HG03064 (cell line): Measurements from ENCODE around the gene FPGS.

Experiments
- ATAC-seq: cut with Tn5 transposase; IDR thresholded peaks from one replicate; pipeline ENCODE4 v1.9.1; 2021; ENCODE audit warnings: low read depth; ENCODE audit not compliant: unreplicated experiment

FPGS gene

DNA sequence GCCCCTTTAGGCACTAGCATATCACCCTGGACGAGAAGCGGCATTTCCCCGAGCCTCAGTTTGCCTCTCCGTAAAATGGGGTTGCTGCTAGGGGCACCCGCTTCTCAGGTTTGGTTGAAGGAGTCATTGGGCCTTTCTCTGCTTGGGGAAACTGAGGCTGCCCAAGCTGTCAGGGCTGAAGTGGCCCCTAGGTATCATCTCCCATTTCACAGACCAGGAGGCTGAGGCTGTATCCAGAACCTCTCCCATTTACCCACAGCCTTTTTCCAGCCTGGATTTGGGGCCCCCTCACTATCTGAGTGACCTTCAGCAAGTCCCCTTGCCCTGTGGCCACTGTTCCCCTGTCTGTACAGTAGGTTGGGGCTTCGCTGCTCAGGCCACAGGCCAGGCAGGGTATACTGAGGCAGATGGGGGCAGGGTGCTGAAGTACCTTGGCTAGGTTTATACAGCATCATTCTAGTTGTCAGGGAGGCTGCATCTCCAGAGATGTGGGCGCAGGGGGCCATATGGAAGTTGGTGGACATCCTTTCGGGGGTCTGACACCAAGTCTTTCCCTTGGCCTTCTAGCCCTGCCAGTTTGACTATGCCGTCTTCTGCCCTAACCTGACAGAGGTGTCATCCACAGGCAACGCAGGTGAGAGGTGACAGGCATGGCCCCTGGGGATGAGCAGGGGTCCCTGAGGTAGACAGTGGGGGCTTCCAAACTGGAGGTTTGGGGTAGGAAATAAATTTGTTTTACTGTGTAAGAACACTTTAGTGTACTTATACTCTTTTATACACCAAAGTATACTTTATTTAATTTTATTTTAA lies 7.9 kb downstream of the FPGS start:
- no peak for ATAC-seq

DNA sequence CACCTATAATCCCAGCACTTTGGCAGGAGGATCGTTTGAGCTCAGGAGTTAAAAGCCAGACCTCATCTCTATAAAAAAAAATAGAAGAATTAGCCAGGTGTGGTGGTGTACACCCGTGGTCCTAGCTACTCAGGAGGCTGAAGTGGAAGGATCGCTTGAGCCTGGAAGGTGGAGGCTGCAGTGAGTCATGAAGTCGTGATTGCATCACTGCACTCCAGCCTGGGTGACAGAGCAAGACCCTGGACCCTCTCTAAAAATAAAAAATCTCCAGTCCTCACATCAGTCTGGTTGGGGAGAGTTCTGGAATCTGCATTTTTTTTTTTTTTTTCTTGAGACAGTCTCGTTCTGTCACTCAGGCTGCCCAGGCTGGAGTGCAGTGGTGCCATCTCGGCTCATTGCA lies 9.3 kb downstream of the FPGS start:
- ATAC-seq: no peak

- no peak for ATAC-seq
These were observed 10.4 kb downstream of the FPGS start for GRCh38 chr9:127812936-127813675.

DNA sequence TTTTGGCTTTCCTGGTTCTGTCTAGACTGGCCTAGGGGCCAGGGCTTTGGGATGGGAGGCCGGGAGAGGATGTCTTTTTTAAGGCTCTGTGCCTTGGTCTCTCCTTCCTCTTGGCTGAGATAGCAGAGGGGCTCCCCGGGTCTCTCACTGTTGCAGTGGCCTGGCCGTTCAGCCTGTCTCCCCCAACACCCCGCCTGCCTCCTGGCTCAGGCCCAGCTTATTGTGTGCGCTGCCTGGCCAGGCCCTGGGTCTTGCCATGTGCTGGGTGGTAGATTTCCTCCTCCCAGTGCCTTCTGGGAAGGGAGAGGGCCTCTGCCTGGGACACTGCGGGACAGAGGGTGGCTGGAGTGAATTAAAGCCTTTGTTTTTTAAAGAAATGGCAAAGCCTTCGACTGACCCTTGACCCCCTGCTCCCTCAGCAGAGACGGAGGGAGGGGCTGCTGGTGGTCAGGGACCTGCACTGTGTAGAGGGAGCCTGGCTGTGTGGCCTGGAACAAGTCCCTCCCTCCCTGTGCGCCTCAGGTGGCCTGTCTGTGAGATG lies 11.1 kb downstream of the FPGS start:
- ATAC-seq: no peak

DNA sequence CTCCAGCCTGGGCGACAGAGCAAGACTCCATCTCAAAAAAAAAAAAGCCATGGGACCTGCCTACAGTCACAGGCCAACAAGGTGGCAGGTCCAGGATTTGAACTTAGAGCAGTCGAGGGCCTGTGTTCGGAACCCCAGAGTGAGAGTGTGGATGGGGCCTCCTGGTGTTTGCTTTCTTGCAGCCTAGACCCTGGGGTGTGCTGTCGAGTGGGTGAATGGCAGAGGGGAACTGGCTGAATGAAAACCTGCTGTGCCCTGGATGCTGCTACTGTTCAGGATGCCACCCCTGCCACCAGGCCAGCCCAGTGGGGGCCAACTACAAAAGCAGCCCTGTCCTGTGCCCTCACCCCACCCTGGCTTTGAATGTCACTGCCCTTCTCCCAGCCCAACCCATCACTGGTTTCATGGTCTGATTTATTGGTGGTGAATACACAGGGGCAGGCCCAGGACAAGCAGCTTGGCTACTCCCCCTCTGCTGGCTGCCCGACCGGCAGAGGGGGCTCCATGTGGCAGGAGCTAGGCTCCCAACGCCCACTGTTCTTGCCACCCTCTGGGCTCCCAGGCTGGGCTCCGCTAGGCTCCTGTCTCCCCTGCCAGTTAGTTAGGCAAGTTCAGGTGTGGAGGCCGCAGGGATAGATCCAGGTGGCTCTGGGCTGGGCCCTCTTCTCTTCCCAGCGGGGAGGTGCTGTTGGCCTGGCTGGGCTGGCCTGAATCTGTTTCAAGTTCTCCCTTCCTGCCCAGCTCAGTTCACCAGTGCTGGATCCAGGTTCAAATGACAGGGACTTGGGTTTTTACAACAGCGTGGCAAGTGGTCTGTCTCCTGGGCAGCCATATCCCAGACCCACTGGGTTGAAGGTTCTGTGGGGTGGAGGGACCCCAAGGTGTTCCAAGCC lies 12.2 kb downstream of the FPGS start:
- no peak for ATAC-seq

DNA sequence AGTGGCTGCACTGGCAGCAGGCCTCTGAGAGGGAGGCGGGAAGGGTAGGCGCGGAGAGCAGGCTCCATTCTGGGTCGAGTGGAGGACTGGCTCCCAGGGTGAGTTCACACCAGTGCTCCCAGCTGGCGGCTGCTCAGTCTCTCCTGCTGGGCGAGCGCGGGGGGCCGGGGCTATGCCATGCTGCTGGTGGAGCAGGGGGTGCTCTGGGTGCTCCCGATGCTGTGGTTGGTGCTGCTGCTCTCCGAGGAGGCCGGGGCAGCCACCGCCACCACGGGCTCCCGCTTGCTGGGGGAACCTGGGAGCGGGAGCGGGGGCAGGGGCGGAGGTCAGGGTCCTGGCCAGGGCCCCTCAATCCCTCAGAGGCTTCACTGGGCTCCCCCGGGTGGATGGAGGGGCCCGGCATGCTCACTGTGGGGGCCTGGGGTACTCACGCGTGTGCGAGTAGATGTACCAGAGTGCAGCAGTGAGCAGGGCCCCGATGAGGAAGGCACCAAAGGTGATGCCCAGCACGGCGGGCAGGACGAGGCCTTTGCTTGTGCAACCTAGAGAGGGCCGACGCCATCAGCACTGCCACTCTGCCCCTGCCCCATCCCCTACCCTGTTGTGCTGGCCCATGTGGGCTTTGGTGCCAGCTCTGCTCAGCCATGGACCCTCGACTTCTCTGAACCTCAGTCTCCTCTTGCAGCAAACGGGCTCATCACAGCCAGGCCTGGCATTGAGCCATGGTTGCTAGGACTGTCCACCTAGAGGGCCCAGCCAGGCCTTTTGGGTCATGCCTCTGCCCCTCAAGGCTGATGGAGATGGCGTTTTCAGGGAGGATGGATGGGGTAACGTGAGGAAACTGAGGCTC lies 13.1 kb downstream of the FPGS start:
- ATAC-seq: no peak

GRCh38 chr9:127816362-127816725 lies 13.7 kb downstream of the FPGS start:
- ATAC-seq: no peak

GRCh38 chr9:127816728-127817127 lies 14.0 kb downstream of the FPGS start:
- no peak for ATAC-seq

DNA sequence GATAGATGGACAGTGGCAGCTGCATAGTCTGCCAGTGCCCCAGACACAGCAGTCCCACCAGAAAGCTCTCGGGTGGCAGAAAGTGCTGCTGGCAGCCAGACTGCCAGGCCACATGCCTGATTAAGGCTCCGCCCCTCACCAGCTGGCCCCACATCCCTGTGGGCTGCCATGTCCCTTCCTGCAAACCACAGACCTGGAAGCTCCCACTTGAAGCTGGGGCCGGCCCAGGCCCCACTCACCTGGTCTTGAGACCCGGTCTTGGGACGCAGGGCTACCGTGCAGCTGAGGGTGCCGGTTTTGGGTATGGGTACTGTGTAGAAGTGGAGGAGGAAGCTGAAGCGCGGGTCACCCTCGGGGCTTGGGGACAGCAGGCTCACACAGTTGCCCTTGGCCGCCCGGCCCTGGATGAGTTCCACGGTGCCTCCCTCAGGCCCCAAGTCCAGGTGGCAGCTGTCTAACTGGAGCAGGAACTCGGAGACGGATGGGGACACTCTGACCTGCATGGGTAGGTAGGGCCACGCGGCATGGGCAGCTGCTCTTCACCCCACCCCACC lies 15.3 kb downstream of the FPGS start:
- ATAC-seq: no peak

- no peak for ATAC-seq
These were observed 15.9 kb downstream of the FPGS start for GRCh38 chr9:127818574-127818973.

DNA sequence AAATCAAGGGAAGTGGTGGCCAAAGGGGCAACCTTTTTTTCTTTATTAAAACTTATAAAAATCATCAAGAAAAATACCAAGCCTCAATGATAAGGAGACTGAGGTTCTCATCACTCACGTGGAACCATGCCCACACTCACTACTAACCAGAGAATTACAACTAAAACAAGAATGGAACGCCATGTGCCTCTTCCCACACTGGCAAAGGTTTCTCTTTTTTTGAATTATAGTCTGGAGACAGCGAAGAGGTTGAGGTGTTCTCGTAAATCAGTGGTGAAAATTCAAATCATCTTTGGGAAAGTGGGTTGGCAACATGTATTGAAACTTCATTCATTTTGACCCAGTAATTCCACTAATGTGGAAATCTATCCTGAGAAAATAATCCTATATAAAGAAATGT lies 19.4 kb downstream of the FPGS start:
- no peak for ATAC-seq

DNA sequence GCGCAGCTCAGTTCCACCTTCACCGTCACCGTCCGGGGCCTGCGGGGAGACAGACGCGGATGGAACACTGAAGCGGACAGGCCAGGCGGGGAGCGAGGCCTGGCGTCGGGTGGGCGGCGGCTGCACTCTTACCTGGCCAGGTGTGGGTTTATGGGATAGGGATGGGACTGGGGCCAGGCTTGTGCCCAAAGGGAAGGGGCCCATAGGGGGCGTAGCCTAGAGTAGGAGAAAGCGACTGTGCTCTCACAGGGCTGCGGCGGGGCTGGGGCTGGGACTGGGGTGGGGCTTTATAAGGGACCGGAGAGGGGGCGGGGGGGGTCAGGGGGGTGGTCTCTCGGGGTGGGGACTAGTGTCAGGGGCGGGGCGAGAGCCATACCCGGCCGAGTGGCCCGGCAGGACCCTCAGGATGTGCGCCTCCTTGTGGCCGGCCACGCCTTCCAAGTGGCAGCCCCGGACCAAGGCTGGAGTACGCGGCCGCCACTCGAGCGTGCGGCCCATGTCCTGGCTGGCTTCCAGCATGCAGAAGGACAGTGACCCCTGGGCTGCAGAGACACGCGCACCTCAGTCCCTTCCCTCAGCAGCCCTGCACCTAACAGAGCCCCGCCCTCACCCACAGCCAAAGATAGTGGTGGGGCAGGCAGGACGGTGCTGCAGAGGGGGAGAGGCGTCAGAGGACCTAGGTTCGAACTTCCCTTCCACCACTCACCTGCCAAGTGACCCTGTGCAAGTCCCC lies 22.8 kb downstream of the FPGS start:
- no peak for ATAC-seq

DNA sequence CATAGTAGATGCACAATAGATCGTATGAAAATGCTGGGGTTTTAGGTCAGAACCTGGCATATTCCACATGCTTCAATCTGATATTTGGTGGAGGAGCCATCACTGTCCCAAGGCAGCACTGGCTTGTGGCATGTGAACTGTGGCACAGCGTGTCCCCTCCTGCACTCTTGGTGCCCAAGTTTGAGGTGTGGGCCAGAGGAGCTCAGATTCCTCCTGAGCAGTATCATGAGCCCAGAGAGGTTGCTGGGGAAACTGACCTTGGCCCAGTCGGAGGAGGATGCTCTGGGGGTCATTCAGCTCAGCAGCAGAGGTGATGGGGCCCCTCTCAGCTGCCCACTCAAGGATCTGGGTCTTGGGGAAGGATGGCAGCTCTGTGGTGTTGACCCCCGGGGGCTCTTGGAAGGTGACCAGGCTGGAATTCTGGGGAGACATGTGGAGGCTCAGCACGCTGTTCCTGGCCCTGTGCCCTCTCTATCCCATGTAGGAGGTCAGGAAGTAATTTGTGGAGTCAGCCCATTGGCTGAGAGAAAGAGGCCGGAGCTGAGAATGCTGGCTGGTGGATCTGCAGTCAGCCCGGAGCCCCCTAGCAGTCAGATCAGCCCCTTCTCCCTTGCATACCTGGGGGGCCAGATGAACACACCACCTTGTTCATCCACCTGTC lies 23.7 kb downstream of the FPGS start:
- no peak for ATAC-seq

GRCh38 chr9:127828262-127829031 lies 25.8 kb downstream of the FPGS start:
- no peak for ATAC-seq

DNA sequence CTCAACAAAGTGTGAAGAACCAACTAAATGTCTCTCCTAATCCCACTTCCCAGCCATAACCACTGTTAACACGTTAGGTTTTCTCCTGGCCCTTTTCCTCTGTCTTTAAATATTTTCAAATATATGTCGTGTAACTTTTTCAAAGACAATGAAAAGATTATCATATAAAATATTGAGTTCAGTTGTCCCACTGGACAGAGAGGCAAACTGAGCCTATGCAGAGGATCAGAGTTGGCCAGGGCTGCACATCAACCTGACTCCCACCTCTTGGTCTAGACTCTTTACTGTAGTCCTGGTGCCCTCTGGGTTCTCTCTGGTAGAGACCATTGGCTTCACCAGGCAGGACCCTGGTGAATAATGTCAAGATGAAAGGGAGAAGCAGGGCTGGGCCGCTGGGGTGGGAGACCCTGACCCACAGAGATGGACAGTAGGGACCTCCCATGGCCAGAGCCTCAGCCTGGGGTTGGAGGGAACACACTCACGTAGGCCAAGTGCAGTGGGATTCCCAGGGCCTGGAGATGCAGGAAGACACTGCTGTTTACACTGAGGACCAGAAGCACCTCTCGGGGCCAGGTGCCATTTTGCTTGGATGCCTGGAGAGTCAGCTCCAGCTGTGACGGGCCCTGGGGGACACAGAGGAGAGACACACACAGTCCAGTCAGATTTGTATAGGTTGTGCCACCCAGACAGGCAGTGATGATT lies 26.7 kb downstream of the FPGS start:
- no peak for ATAC-seq

GRCh38 chr9:127832248-127832647 lies 29.6 kb downstream of the FPGS start:
- no peak for ATAC-seq

DNA sequence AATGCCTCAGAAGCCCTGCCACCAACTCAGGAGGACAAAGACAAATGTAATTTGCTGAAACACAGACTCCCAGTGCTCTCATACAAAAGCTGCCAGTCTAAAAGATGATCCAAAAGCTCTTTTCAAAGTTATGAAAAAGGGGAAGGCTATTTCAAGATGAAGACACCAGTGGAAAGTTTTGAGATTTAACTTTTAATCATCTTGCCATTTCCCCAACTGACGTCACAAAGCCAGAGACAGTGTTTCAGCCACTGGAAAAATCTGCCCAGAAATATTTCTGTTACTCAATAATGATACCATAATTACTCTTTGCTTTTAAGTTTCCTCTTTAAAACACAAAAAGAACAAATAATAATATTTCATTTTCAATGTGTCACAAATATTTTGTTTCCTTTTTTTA lies 30.9 kb downstream of the FPGS start:
- no peak for ATAC-seq
